NOMO-1 treated with dmso at 0.1 percent for 144 hours (cell line): ENCODE results near the gene TMEM63A.
A peak's percentile ranks its signal among the peaks of the same experiment; 100 is the strongest.
"Not testable (repeated sequence)": the region's sequence is repeated elsewhere in the genome, so short reads cannot be mapped to it uniquely, and the experiment has no call there.

Source experiments
- DNase-seq: peaks from one replicate; lab custom pipeline; 2025; ENCODE audit not compliant: unreplicated experiment; lab: John Stamatoyannopoulos, UW

TMEM63A gene

DNA sequence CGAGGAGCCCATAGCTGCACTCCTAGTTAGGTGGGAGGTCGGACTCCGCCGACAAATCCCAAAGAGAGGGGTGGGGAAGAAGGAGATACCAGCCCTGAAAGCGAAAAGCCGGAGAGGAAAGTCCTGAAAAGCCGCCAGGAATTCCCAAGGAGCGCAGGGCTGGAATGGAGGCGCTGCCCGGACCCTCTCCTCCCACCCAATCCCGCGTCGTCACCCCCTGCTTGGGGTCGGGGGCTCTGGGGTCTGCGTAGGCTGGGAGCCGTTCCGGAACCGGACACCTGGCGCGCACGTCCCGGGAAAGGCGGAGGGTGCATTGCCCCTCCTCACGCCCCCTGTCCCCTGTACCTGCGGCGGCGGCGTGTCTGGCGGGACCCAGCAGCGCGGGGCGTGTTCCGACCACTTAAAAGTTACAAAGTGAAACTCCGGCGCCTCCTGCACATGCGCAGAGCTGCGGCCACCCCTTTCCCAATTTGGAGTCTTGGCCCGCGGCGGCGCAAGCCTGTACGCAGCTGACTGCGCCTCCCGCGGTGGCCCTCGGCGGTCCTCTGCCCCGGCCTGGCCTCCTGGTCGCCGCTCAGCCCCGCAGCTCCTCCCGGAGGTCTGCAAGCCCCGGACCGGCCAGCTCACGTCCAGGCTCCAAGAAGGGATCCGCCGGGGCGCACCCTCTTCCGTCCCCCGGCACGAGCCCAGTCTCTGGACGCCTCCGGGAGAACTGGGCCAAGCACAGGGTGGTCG is at the start of gene TMEM63A:
Gene TMEM63A (minus strand): TSS at position 422 of the 735 bp plus-strand sequence. CDS start 4,800 bp downstream, outside the sequence.
- peak; percentile 77 for DNase-seq

GRCh38 chr1:225931270-225932136 is 49.3 kb upstream of the TMEM63A start:
- DNase-seq: no peak

DNA sequence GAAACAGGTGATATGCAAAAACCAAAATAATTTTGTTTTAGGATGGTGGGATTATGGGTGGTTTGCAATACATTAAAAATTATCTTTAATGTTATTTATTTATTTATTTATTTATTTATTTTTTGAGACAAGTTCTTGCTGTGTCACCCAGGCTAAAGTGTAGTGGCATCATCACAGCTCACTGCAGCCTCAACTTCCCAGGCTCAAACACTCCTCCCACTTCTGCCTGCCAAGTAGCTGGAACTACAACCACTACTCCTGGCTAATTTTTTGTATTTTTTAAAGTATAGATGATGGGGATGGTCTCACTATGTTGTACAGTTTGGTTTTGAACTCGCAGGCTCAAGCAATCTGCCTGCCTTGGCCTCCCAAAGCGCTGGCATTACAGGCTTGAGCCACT is 48.4 kb upstream of the TMEM63A start:
- DNase-seq: no peak

GRCh38 chr1:225929462-225929861 is 47.3 kb upstream of the TMEM63A start:
- DNase-seq: not testable (repeated sequence)

GRCh38 chr1:225928186-225929175 is 46.3 kb upstream of the TMEM63A start:
- no peak for DNase-seq

GRCh38 chr1:225926551-225927113 is 44.5 kb upstream of the TMEM63A start:
- DNase-seq: no peak

- peak; percentile 96 for DNase-seq
Measured at GRCh38 chr1:225923692-225924555, 41.7 kb upstream of the TMEM63A start, which contains the start of gene PYCR2. PYCR2 (minus strand) TSS chr1:225924250; CDS start chr1:225924110, 140 bp downstream.

- DNase-seq: no peak
Measured at GRCh38 chr1:225923381-225923691, 41.2 kb upstream of the TMEM63A start.

- DNase-seq: no peak
Measured at GRCh38 chr1:225921734-225922709, 39.8 kb upstream of the TMEM63A start.

GRCh38 chr1:225919906-225920305 is 37.7 kb upstream of the TMEM63A start:
- no peak for DNase-seq

DNA sequence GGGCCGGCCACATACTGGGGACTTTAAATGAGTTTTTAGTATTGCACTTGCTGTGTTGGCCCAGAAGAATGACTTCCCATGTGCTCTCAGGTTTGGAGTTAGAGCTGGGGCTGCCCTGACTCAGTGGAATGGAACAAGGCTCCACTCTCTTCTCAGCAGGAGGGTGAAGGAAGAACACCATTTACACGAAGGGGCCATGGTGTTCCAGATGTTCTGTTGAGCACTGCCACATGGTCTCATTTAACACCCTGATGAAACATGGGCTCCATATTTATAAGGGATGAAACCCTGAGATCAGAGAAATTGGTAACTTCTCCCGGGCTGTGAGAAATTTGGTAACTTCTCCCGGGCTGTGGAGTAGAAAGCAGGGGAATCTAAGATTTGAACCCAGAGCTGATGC is 36.1 kb upstream of the TMEM63A start:
- DNase-seq: no peak

DNA sequence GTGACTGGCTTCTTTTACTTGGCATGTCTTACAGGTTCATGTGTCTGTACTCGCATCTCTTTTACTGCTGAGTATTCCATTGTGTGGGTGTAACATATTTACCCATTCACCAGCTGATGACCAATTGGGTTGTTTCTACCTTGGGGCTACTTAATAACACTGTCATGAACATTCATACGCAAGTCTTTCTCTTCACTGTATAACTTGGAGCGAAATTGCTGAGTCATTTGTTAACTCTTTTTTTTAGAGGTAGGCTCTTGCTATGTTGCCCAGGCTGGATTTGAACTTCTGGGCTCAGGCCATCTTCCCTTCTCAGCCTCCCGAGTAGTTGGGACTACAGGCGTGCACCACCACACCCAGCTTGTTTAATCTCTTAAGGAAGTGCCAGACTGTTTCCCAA is 35.4 kb upstream of the TMEM63A start:
- no peak for DNase-seq

- DNase-seq: no peak
Measured at GRCh38 chr1:225917101-225917500, 34.9 kb upstream of the TMEM63A start.

DNA sequence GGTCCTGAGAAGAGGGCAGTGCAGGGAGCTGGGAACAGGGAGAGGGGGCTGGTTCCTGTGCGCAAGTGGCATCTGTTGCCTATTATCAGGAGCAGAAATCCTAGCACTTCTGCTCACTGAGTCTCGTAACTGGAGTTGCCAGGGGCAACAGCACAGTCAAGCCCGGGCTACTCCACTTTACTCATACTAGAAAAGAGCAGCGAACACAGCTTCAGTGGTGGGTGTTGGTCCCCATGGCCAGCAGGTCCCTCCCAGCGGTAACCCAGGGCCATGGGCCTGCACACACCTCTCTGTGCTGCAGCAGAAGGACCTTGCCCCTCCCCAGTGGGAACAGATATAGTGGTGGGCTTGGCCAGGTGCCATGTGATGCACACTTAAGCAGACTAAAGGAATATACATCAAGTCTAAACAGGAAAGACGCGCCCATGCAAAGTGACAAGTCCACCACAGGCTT is 33.4 kb upstream of the TMEM63A start:
- DNase-seq: no peak

DNA sequence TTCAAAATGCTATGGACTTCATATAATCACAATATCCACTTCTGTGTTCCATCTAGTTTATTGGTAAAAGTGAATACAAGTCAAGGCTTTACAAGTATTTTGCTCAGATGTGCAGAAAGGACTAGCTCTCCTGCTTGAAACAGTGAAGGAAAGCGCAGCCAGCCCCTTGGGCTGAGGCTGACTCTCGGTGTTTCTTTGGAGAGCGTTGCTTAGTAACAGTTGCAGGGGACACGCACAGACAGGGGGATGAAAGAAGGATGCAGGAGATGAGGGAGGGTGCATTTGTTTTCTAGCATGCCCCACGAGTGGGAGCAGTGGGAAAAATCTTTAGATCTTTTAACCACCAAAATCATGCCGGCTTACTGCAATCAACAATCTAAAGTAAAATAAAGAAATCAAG is 32.8 kb upstream of the TMEM63A start:
- DNase-seq: no peak

GRCh38 chr1:225914391-225914790 is 32.2 kb upstream of the TMEM63A start:
- no peak for DNase-seq

GRCh38 chr1:225911191-225912130 is 29.3 kb upstream of the TMEM63A start:
- no peak for DNase-seq
